PC-9 (cell line): ENCODE results near the gene ZFP28. TPM values are rescaled to one million over a fixed set of nuclear protein-coding genes. Genes with fewer than 3 reads are reported as not detected.

ENCODE experiments used
- BruUV-seq: library from RNA; stranded (reverse); fragments of 400-500 nt; replicated peaks from 2 replicates; lab custom pipeline; 2021; lab: Mats Ljungman, UMichigan
- CTCF ChIA-PET: fragments of 300-600 bp; sonication (Branson Sonifier 250); formaldehyde crosslinking; loops from one replicate; lab custom pipeline; 2022; ENCODE audit warnings: antibody characterized with exemption; lab: Charles Lee
- POLR2A ChIA-PET: fragments of 300-600 bp; sonication (Branson Sonifier 250); formaldehyde crosslinking; loops from one replicate; lab custom pipeline; 2022; ENCODE audit warnings: antibody characterized with exemption; ENCODE audit not compliant: unreplicated experiment; lab: Charles Lee
- DNase-seq, 2 experiments: peaks; one replicate each; pipeline versions ENCODE4 v3.0.0 to v3.0.0-alpha.2; 2015 to 2022; ENCODE audit warnings: mixed read lengths in 1 of 2
- H2AFZ ChIP-seq: fragments of 200-600 bp; sonication (generic); 2 replicates; pipeline ENCODE4 v1.8.1; 2017; ENCODE audit warnings: antibody characterized with exemption
- H3F3A ChIP-seq: fragments of 200-600 bp; sonication (generic); 2 replicates; pipeline ENCODE4 v1.8.1; 2017; ENCODE audit warnings: antibody characterized with exemption, mild to moderate bottlenecking, low read depth; ENCODE audit not compliant: insufficient read depth
- H3K27ac ChIP-seq: fragments of 200-600 bp; sonication (generic); 2 replicates; pipeline ENCODE4 v1.6.1; 2016; ENCODE audit warnings: mixed run types
- H3K27me3 ChIP-seq: fragments of 200-600 bp; sonication (generic); 2 replicates; pipeline ENCODE4 v1.6.1; 2016; ENCODE audit warnings: low read depth, mixed run types; ENCODE audit not compliant: insufficient read depth
- H3K36me3 ChIP-seq: fragments of 200-600 bp; sonication (generic); 2 replicates; pipeline ENCODE4 v1.6.1; 2016; ENCODE audit warnings: low read depth, mixed run types
- H3K4me1 ChIP-seq: fragments of 200-600 bp; sonication (generic); replicated peaks from 2 replicates; pipeline ENCODE4 v1.6.1; 2016; ENCODE audit warnings: mixed run types; ENCODE audit not compliant: insufficient read depth
- H3K4me2 ChIP-seq: fragments of 200-600 bp; sonication (generic); 2 replicates; pipeline ENCODE4 v1.6.1; 2017; ENCODE audit warnings: mixed run types
- H3K4me3 ChIP-seq: fragments of 200-600 bp; sonication (generic); 2 replicates; pipeline ENCODE4 v1.6.1; 2016; ENCODE audit warnings: mixed run types
- H3K79me2 ChIP-seq: fragments of 200-600 bp; sonication (generic); 2 replicates; pipeline ENCODE4 v1.6.1; 2017; ENCODE audit warnings: low read depth, mixed run types
- H3K9me2 ChIP-seq: fragments of 200-600 bp; sonication (generic); 2 replicates; pipeline ENCODE4 v1.8.1; 2017; ENCODE audit warnings: mild to moderate bottlenecking; ENCODE audit not compliant: insufficient read depth
- H3K9me3 ChIP-seq: fragments of 200-600 bp; sonication (generic); 2 replicates; pipeline ENCODE4 v1.8.1; 2016; ENCODE audit warnings: low read depth; ENCODE audit not compliant: insufficient read depth
- H4K20me1 ChIP-seq: fragments of 200-600 bp; sonication (generic); 2 replicates; pipeline ENCODE4 v1.8.1; 2017; ENCODE audit not compliant: insufficient read depth
- EZH2 ChIP-seq: fragments of 200-600 bp; sonication (generic); IDR thresholded peaks from 2 replicates; pipeline ENCODE4 v1.8.0; 2017; ENCODE audit warnings: antibody characterized with exemption, low read depth
- intact Hi-C: fragments of 100-400 bp; cut with micrococcal nuclease; formaldehyde crosslinking; loops from one replicate; pipeline ENCODE4 v1.10.0; 2022; ENCODE audit not compliant: unreplicated experiment
- total RNA-seq: library from RNA; stranded (reverse); gene quantifications from 2 replicates; pipeline ENCODE4 v1.2.3, GENCODE V29; 2021
- TF ChIP-seq, protein P1 (sequence below): fragments of 200-600 bp; sonication (generic); conservative IDR thresholded peaks from 2 replicates; pipeline ENCODE4 v1.6.1; 2017; ENCODE audit warnings: mixed run types, antibody characterized with exemption, mild to moderate bottlenecking, moderate library complexity

ZFP28 gene
- total RNA-seq, 1 experiment from 2014 or later = 2.8 TPM

DNA sequence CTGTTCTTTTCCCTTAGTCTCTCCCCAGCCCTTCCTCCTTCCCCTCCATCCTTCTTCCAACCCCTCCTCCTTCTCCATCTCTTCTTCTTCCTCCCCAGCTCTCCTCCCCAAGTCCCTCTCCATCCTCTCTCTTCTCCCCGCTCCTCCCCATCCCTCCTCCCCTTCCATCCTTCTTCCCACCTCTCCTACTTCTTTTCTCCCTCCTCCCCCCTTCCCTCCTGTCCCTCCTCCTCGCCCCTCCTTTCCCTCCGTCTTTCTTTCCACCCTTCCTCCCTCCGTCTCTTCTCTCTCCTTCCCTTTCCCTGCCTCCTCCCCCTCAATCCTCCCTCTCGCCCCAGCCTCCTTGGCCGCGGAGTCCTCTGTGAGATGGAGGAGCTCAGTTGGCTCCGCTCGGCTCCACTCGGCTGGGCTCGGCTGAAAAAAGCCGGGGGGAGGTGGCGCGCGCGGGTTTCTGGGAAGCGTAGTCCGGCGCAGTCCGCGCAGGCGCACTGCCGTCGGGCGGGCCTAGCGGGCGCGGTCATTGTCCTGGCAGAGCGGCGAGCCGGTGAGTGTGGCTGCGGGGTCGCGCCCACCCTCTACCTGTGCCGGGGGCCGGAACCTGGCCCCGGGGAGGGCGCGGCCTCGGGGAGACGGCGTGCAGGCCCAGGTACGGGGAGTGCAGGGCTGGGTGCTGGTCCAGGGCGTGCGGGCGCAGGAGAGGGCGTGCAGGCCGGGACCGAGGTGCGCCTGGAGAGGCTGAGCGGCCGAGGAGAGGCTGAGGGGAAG is 56.2 kb downstream of the ZFP28 start, which contains the start of gene ZNF71:
Gene ZNF71, plus strand, starts transcription at position 520 of the 765 bp plus-strand sequence. CDS start 6,257 bp downstream, outside the sequence.
- H3K9me3 ChIP-seq = peaks cover 8% of the 10 kb centered on the region; the same call in 1 of the 2 replicates
- CTCF ChIA-PET = interaction anchor here (0.6 to 0.7 kb wide), 2 partner anchors 529 to 941 kb away, joined by 4 read pairs; no protein-coding TSS in a partner anchor
- no peaks in the 10 kb centered on the region for H3K9me2 ChIP-seq
- H3K27ac ChIP-seq = no peak within 1 kb of the TSS
- intact Hi-C loops = loop anchor here (1.0 kb wide), 2 partner anchors 28 to 57 kb away; partner anchors contain the start of genes ZFP28 and ZNF470
- POLR2A ChIA-PET = interaction anchor here (0.6 to 0.7 kb wide), 3 partner anchors 191 to 996 kb away, joined by 3 to 7 read pairs (median 6); partner anchors contain the start of genes FIZ1 and ZNF583
- H3K4me2 ChIP-seq = peak within 1 kb of the TSS; percentile 86
- BruUV-seq = no TSS peak
- H2AFZ ChIP-seq = peak within 1 kb of the TSS; percentile 90
- peak; percentile 66 to 92 for DNase-seq
- H3K79me2 ChIP-seq = peaks cover 14% of the 10 kb centered on the region
- H3K27me3 ChIP-seq = no peaks in the 10 kb centered on the region; the same call in 1 of the 2 replicates
- no peaks in the 10 kb centered on the region for H3F3A ChIP-seq
- TF ChIP-seq, protein P1, sequence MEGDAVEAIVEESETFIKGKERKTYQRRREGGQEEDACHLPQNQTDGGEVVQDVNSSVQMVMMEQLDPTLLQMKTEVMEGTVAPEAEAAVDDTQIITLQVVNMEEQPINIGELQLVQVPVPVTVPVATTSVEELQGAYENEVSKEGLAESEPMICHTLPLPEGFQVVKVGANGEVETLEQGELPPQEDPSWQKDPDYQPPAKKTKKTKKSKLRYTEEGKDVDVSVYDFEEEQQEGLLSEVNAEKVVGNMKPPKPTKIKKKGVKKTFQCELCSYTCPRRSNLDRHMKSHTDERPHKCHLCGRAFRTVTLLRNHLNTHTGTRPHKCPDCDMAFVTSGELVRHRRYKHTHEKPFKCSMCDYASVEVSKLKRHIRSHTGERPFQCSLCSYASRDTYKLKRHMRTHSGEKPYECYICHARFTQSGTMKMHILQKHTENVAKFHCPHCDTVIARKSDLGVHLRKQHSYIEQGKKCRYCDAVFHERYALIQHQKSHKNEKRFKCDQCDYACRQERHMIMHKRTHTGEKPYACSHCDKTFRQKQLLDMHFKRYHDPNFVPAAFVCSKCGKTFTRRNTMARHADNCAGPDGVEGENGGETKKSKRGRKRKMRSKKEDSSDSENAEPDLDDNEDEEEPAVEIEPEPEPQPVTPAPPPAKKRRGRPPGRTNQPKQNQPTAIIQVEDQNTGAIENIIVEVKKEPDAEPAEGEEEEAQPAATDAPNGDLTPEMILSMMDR = no peak
- TF ChIP-seq EZH2 = no peak
- H3K4me1 ChIP-seq = 0 out of 2 replicates have a peak, but pooled peaks cover 4% of the 10 kb centered on the region
- H3K4me3 ChIP-seq = peak within 1 kb of the TSS; percentile 75
- no peaks in the 10 kb centered on the region for H4K20me1 ChIP-seq
- H3K36me3 ChIP-seq = peaks cover 18% of the 10 kb centered on the region; the same call in 1 of the 2 replicates

DNA sequence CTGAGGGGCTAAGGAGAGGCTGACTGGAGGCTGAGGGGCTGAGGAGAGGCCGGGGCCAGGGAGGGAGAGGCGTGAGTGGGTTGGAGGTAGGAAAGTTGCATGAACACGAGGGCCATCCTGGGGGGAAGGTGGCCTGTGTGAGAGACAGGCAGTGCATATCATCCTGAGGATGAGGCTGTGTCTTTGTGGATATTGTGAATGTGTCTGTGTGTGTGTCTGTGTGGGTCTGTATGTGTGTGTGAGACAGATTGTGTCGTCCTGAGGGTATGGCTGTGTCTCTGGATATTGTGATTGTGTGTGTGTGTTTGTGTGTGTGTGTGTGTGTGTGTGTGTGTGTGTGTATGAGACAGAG is 56.8 kb downstream of the ZFP28 start:
- Histone ChIP-seq H3K27ac (no peak overlapping the region), H3K9me2 (no peaks in the 10 kb centered on the region), H3K9me3 (peaks cover 2% of the 10 kb centered on the region; the same call in 1 of the 2 replicates), H3K4me2 (peak overlapping the region; percentile 86), H3F3A (no peaks in the 10 kb centered on the region), H3K79me2 (peaks cover 14% of the 10 kb centered on the region), H4K20me1 (no peaks in the 10 kb centered on the region), H3K36me3 (peaks cover 19% of the 10 kb centered on the region), H3K4me3 (peak overlapping the region; percentile 75), H2AFZ (peak overlapping the region; percentile 90), H3K4me1 (0 out of 2 replicates have a peak, but pooled peaks cover 4% of the 10 kb centered on the region), H3K27me3 (no peaks in the 10 kb centered on the region; the same call in 1 of the 2 replicates)
- POLR2A ChIA-PET = interaction anchor here (0.6 to 0.7 kb wide), 2 partner anchors 192 to 996 kb away, joined by 6 to 7 read pairs; partner anchors contain the start of genes FIZ1 and ZNF583
- TF ChIP-seq, protein P1 = no peak
- no peak for TF ChIP-seq EZH2
- DNase-seq = no peak
- CTCF ChIA-PET = interaction anchor here (0.7 kb wide), 1 partner anchor 941 kb away, joined by 4 read pairs; no protein-coding TSS in a partner anchor
- no TSS peak for BruUV-seq
- intact Hi-C loops = loop anchor here (1.0 kb wide), 2 partner anchors 28 to 57 kb away; partner anchors contain the start of genes ZFP28 and ZNF470

DNA sequence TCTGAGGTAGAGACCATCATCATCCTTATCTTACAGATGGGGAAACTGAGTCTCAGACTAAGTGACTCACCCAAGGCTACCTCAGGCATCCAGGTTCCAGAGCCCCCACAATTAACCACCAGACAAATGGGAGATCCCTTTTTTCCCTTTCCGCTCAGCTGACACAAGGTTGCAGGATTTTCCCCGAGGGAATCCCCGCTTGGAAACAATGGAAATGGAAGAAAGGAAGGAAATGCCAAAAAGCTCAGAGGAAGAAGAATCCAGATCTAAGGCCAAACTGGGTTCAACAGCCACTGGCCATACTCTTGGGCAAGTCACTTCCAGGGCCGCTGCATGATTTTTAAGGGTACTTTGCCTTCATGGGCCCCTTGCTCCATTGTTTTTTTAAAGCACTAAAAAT is 57.9 kb downstream of the ZFP28 start:
- no peaks in the 10 kb centered on the region for H3F3A ChIP-seq
- H4K20me1 ChIP-seq = no peaks in the 10 kb centered on the region
- H3K79me2 ChIP-seq = peaks cover 14% of the 10 kb centered on the region
- no peaks in the 10 kb centered on the region; the same call in 1 of the 2 replicates for H3K9me3 ChIP-seq
- no peak overlapping the region for H3K27ac ChIP-seq
- BruUV-seq = no TSS peak
- H3K9me2 ChIP-seq = no peaks in the 10 kb centered on the region
- POLR2A ChIA-PET = no interaction called here
- H3K4me1 ChIP-seq = 0 out of 2 replicates have a peak, but pooled peaks cover 4% of the 10 kb centered on the region
- no peak overlapping the region for H3K4me2 ChIP-seq
- no peak for TF ChIP-seq EZH2
- TF ChIP-seq, protein P1 = no peak
- intact Hi-C loops = no loop called here
- peaks cover 31% of the 10 kb centered on the region for H3K36me3 ChIP-seq
- H2AFZ ChIP-seq = no peak overlapping the region
- CTCF ChIA-PET = no interaction called here
- no peaks in the 10 kb centered on the region; the same call in 1 of the 2 replicates for H3K27me3 ChIP-seq
- DNase-seq = no peak
- H3K4me3 ChIP-seq = no peak overlapping the region
